Hepatocyte (in vitro differentiated cells): Measurements from ENCODE around the gene DEPDC5. TPM values are rescaled to one million over a fixed set of nuclear protein-coding genes. Genes with fewer than 3 reads are reported as not detected.

ENCODE experiments used
- DNase-seq: peaks from one replicate; pipeline ENCODE4 v3.0.0-alpha.2; 2016; ENCODE audit warnings: low spot score
- H2AFZ ChIP-seq: fragments of 200-600 bp; sonication (generic); 2 replicates; pipeline ENCODE4 v1.6.0; 2016; ENCODE audit warnings: antibody characterized with exemption, mild to moderate bottlenecking
- H3K27ac ChIP-seq: fragments of 200-600 bp; sonication (generic); 2 replicates; pipeline ENCODE4 v1.5.1; 2016; ENCODE audit warnings: mild to moderate bottlenecking
- H3K27me3 ChIP-seq: fragments of 200-600 bp; sonication (generic); 2 replicates; pipeline ENCODE4 v1.6.1; 2016
- H3K36me3 ChIP-seq: fragments of 200-600 bp; sonication (generic); replicated peaks from 2 replicates; pipeline ENCODE4 v1.5.1; 2016; ENCODE audit warnings: low read depth; ENCODE audit not compliant: insufficient read depth
- H3K4me1 ChIP-seq: fragments of 200-600 bp; sonication (generic); 2 replicates; pipeline ENCODE4 v1.5.1; 2016; ENCODE audit warnings: mild to moderate bottlenecking, moderate library complexity; ENCODE audit not compliant: insufficient read depth
- H3K4me2 ChIP-seq: fragments of 200-600 bp; sonication (generic); 2 replicates; pipeline ENCODE4 v1.6.0; 2016
- H3K4me3 ChIP-seq: fragments of 200-600 bp; sonication (generic); 2 replicates; pipeline ENCODE4 v1.5.1; 2016; ENCODE audit warnings: mild to moderate bottlenecking
- H3K79me2 ChIP-seq: fragments of 200-600 bp; sonication (generic); 2 replicates; pipeline ENCODE4 v1.6.0; 2017; ENCODE audit warnings: mild to moderate bottlenecking
- H3K9me2 ChIP-seq: fragments of 200-600 bp; sonication (generic); replicated peaks from 2 replicates; pipeline ENCODE4 v1.6.0; 2017; ENCODE audit warnings: mild to moderate bottlenecking; ENCODE audit not compliant: insufficient read depth
- H3K9me3 ChIP-seq: fragments of 200-600 bp; sonication (generic); 2 replicates; pipeline ENCODE4 v1.5.1; 2016; ENCODE audit warnings: low read depth, mild to moderate bottlenecking
- H4K20me1 ChIP-seq: fragments of 200-600 bp; sonication (generic); 2 replicates; pipeline ENCODE4 v1.6.0; 2016; ENCODE audit warnings: mild to moderate bottlenecking; ENCODE audit not compliant: insufficient read depth, poor library complexity, severe bottlenecking
- CTCF ChIP-seq: fragments of 200-600 bp; sonication (generic); IDR thresholded peaks from 2 replicates; pipeline ENCODE4 v1.5.1; 2016; ENCODE audit warnings: antibody characterized with exemption, mild to moderate bottlenecking; ENCODE audit not compliant: poor library complexity
- EZH2 ChIP-seq: fragments of 200-600 bp; sonication (generic); IDR thresholded peaks from 2 replicates; pipeline ENCODE4 v1.6.1; 2016; ENCODE audit warnings: antibody characterized with exemption, mild to moderate bottlenecking, borderline replicate concordance
- EZH2phosphoT487 ChIP-seq: fragments of 200-600 bp; sonication (generic); IDR thresholded peaks from one replicate; pipeline ENCODE4 v1.6.1; 2018; ENCODE audit warnings: antibody characterized with exemption, mild to moderate bottlenecking, low read depth, moderate library complexity; ENCODE audit not compliant: unreplicated experiment, severe bottlenecking
- WGBS: methylation state at CpG from one replicate; pipeline ENCODE4 v1.1.6; 2016; ENCODE audit warnings: low lambda C conversion rate; ENCODE audit errors: missing lambda C conversion rate; 5-methylcytosine and 5-hydroxymethylcytosine counted together
- polyA plus RNA-seq: library from polyadenylated mRNA; unstranded; fragments of >200 nt; fragmentation: Nextera tagmentation; extraction: Ambion mirVana; gene quantifications from 2 replicates; pipeline ENCODE4 v1.2.1, GENCODE V29; 2016
- total RNA-seq: library from RNA; depleted of rRNA; stranded (reverse); fragments of >200 nt; gene quantifications from 2 replicates; pipeline ENCODE4 v1.2.3, GENCODE V29; 2014

The DEPDC5 gene
- total and polyA plus RNA-seq, 2 experiments from 2014 or later: 12.9 to 14.5 TPM

GRCh38 chr22:31943978-31944699, 190.3 kb downstream of the DEPDC5 start, which contains the start of gene YWHAH:
YWHAH (plus strand) TSS chr22:31944535; CDS start chr22:31944734, 199 bp downstream.
- TF ChIP-seq EZH2 (no peak), EZH2phosphoT487 (no peak), CTCF (no peak)
- H3K27me3 ChIP-seq: no peaks in the 10 kb centered on the region
- H3K9me2 ChIP-seq: no peaks in the 10 kb centered on the region
- H3K4me1 ChIP-seq: peaks cover 11% of the 10 kb centered on the region
- H3K4me3 ChIP-seq: peak within 1 kb of the TSS; percentile 98
- H2AFZ ChIP-seq: peak within 1 kb of the TSS; percentile 81
- H3K27ac ChIP-seq: peak within 1 kb of the TSS; percentile 99
- peak within 1 kb of the TSS; percentile 89 for H3K4me2 ChIP-seq
- peak; percentile 98 for DNase-seq
- no peaks in the 10 kb centered on the region for H3K36me3 ChIP-seq
- 1% methylated on average over 51 of the region's 86 CpGs for WGBS
- H4K20me1 ChIP-seq: peaks cover 14% of the 10 kb centered on the region
- H3K79me2 ChIP-seq: peaks cover 44% of the 10 kb centered on the region
- H3K9me3 ChIP-seq: no peaks in the 10 kb centered on the region

GRCh38 chr22:31944700-31945442, 191.1 kb downstream of the DEPDC5 start:
- no peaks in the 10 kb centered on the region for H3K9me2 ChIP-seq
- WGBS: 4% methylated on average over 18 of the region's 76 CpGs
- peak overlapping the region; percentile 99 for H3K27ac ChIP-seq
- no peaks in the 10 kb centered on the region for H3K36me3 ChIP-seq
- DNase-seq: no peak
- no peak for TF ChIP-seq EZH2
- TF ChIP-seq CTCF: peak; percentile 3
- no peaks in the 10 kb centered on the region for H3K27me3 ChIP-seq
- no peaks in the 10 kb centered on the region for H3K9me3 ChIP-seq
- peaks cover 14% of the 10 kb centered on the region for H4K20me1 ChIP-seq
- peaks cover 51% of the 10 kb centered on the region for H3K79me2 ChIP-seq
- H3K4me1 ChIP-seq: peaks cover 11% of the 10 kb centered on the region
- H2AFZ ChIP-seq: peak overlapping the region; percentile 81
- peak overlapping the region; percentile 89 for H3K4me2 ChIP-seq
- H3K4me3 ChIP-seq: peak overlapping the region; percentile 98

GRCh38 chr22:31945443-31945855, 191.6 kb downstream of the DEPDC5 start:
- Histone ChIP-seq H3K4me1 (peaks cover 11% of the 10 kb centered on the region), H3K27ac (peak overlapping the region; percentile 99), H3K9me2 (no peaks in the 10 kb centered on the region), H3K36me3 (no peaks in the 10 kb centered on the region), H3K9me3 (no peaks in the 10 kb centered on the region), H3K79me2 (peaks cover 57% of the 10 kb centered on the region), H3K27me3 (no peaks in the 10 kb centered on the region), H2AFZ (peak overlapping the region; percentile 81), H3K4me2 (peak overlapping the region; percentile 89), H3K4me3 (peak overlapping the region; percentile 98), H4K20me1 (peaks cover 17% of the 10 kb centered on the region)
- no peak for TF ChIP-seq CTCF
- TF ChIP-seq EZH2: no peak
- TF ChIP-seq EZH2phosphoT487: no peak
- WGBS: under 1% methylated on average over 15 of the region's 15 CpGs
- peak; percentile 31 for DNase-seq
